ENCODE results near the gene KIRREL3.

KIRREL3 gene

DNA sequence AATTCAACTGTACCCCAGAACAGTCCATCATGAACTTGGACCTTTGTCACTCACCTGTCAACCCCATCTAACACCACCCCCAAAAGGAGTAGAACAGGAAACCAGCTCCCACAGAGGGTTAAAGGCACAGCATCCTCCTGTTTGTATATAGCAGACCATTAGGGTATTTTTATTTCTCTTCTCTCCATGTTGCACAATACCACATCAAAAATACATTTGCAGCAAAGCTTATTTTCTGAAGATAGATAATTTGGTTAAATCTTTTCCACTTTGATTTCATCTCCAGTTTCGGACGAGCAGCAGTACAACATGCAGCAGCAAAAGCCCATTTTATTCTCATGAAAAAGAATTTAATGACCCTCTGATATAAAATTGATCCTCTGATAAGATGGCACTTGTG is 103.1 kb downstream of the KIRREL3 start:
- H3K4me3 ChIP-seq (replicated peaks; ENCODE audit: insufficient read depth, low read length): no peak overlapping the region
- TF ChIP-seq, protein P1, sequence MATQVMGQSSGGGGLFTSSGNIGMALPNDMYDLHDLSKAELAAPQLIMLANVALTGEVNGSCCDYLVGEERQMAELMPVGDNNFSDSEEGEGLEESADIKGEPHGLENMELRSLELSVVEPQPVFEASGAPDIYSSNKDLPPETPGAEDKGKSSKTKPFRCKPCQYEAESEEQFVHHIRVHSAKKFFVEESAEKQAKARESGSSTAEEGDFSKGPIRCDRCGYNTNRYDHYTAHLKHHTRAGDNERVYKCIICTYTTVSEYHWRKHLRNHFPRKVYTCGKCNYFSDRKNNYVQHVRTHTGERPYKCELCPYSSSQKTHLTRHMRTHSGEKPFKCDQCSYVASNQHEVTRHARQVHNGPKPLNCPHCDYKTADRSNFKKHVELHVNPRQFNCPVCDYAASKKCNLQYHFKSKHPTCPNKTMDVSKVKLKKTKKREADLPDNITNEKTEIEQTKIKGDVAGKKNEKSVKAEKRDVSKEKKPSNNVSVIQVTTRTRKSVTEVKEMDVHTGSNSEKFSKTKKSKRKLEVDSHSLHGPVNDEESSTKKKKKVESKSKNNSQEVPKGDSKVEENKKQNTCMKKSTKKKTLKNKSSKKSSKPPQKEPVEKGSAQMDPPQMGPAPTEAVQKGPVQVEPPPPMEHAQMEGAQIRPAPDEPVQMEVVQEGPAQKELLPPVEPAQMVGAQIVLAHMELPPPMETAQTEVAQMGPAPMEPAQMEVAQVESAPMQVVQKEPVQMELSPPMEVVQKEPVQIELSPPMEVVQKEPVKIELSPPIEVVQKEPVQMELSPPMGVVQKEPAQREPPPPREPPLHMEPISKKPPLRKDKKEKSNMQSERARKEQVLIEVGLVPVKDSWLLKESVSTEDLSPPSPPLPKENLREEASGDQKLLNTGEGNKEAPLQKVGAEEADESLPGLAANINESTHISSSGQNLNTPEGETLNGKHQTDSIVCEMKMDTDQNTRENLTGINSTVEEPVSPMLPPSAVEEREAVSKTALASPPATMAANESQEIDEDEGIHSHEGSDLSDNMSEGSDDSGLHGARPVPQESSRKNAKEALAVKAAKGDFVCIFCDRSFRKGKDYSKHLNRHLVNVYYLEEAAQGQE (IDR thresholded peaks at IDR 0.05; ENCODE audit: insufficient replicate concordance, low read depth): no peak
- TF ChIP-seq POLR2AphosphoS5 (IDR thresholded peaks at IDR 0.05; ENCODE audit: low read depth) (no peak), GABPA (IDR thresholded peaks at IDR 0.05; ENCODE audit: low read depth) (no peak), SPI1 (IDR thresholded peaks at IDR 0.05; ENCODE audit: borderline replicate concordance, low read depth) (no peak)
- TF ChIP-seq, protein P2, sequence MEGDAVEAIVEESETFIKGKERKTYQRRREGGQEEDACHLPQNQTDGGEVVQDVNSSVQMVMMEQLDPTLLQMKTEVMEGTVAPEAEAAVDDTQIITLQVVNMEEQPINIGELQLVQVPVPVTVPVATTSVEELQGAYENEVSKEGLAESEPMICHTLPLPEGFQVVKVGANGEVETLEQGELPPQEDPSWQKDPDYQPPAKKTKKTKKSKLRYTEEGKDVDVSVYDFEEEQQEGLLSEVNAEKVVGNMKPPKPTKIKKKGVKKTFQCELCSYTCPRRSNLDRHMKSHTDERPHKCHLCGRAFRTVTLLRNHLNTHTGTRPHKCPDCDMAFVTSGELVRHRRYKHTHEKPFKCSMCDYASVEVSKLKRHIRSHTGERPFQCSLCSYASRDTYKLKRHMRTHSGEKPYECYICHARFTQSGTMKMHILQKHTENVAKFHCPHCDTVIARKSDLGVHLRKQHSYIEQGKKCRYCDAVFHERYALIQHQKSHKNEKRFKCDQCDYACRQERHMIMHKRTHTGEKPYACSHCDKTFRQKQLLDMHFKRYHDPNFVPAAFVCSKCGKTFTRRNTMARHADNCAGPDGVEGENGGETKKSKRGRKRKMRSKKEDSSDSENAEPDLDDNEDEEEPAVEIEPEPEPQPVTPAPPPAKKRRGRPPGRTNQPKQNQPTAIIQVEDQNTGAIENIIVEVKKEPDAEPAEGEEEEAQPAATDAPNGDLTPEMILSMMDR (IDR thresholded peaks at IDR 0.05; ENCODE audit: insufficient read depth, low read length): no peak

DNA sequence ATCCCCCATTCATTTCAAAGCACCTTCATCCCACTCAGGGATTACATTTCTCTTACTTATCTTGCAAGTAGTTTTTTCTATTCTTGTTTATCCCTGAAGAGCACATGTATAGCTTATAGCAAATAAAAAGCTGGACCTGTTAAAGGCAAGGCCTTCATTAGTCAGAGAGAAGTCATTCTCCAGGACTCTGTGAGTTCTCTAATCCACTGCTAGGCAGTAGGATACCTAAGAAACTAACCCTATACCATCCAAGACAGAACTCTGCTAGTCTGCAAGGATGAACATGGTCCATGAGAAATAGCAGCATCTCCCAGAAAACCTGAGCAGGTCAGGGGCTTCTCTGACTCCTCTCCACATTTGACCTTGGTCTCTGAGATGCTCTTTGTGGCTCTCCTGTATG is 104.5 kb downstream of the KIRREL3 start:
- H3K4me3 ChIP-seq (replicated peaks; ENCODE audit: insufficient read depth, low read length): no peak overlapping the region
- H3K27ac ChIP-seq (replicated peaks): no peak overlapping the region
- no peak for DNase-seq (ENCODE audit: low read depth in 1 of 2, low spot score in 1 of 2)
- no peaks in the 10 kb centered on the region for H3K27me3 ChIP-seq (ENCODE audit: insufficient read depth, poor library complexity, severe bottlenecking)
- TF ChIP-seq SPI1 (IDR thresholded peaks at IDR 0.05; ENCODE audit: borderline replicate concordance, low read depth) (no peak), GABPA (IDR thresholded peaks at IDR 0.05; ENCODE audit: low read depth) (no peak), POLR2AphosphoS5 (IDR thresholded peaks at IDR 0.05; ENCODE audit: low read depth) (no peak)
- TF ChIP-seq, protein P2 (IDR thresholded peaks at IDR 0.05; ENCODE audit: insufficient read depth, low read length): no peak
- TF ChIP-seq, protein P1 (IDR thresholded peaks at IDR 0.05; ENCODE audit: insufficient replicate concordance, low read depth): no peak

More for the DNA sequence above, 103.1 kb downstream of the KIRREL3 start:
- no peak for DNase-seq (ENCODE audit: low read depth in 1 of 2, low spot score in 1 of 2)
- Histone ChIP-seq H3K27ac (replicated peaks) (no peak overlapping the region), H3K27me3 (ENCODE audit: insufficient read depth, poor library complexity, severe bottlenecking) (no peaks in the 10 kb centered on the region)

DNA sequence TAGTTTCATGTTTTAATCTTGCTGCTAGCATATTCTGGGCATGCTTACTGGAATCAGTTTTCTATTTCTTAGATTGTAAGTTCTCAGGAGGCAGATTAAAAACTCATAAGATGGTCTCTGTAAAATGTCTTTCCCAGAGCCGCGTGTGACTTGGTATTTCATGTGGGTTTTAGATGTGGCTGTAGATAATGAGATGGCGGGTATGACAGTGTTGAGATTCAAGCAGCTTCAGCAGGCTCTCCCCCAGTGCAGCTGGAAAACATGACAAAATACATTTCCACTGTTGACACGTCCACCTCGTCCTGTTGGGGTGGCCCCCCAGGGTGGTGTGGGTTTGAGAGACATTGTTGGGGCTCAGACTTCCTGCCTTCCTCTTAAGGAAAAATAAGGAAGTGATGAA is 106.8 kb downstream of the KIRREL3 start:
- DNase-seq (ENCODE audit: low read depth in 1 of 2, low spot score in 1 of 2): no peak
- Histone ChIP-seq H3K27ac (replicated peaks) (no peak overlapping the region), H3K4me3 (replicated peaks; ENCODE audit: insufficient read depth, low read length) (no peak overlapping the region), H3K27me3 (ENCODE audit: insufficient read depth, poor library complexity, severe bottlenecking) (no peaks in the 10 kb centered on the region)
- peak; percentile 53; the same call in 1 of the 2 replicates for TF ChIP-seq SPI1 (IDR thresholded peaks at IDR 0.05; ENCODE audit: borderline replicate concordance, low read depth)
- TF ChIP-seq, protein P1 (IDR thresholded peaks at IDR 0.05; ENCODE audit: insufficient replicate concordance, low read depth): no peak

Data from HL-60 (cell line).